Stimulated activated CD4-positive, alpha-beta T cell treated with anti-CD3 and anti-CD28 coated beads, Interleukin-15, amount 100 ng/mL, for 24 hours (primary cell): ENCODE data around the gene ANKFN1.
A peak's percentile ranks its signal among the peaks of the same experiment; 100 is the strongest.

ENCODE experiments used
- DNase-seq: peaks from one replicate; pipeline ENCODE4 v3.0.0-alpha.2; 2020

Gene ANKFN1

GRCh38 chr17:56291226-56291805 is 138.0 kb downstream of the ANKFN1 start:
- no peak for DNase-seq

GRCh38 chr17:56292010-56292409 is 138.7 kb downstream of the ANKFN1 start:
- no peak for DNase-seq

GRCh38 chr17:56292578-56292977 is 139.3 kb downstream of the ANKFN1 start:
- DNase-seq = peak; percentile 4

GRCh38 chr17:56297184-56297583 is 143.9 kb downstream of the ANKFN1 start:
- peak; percentile 43 for DNase-seq

- no peak for DNase-seq
Measured at GRCh38 chr17:56298846-56299245, 145.6 kb downstream of the ANKFN1 start.

- DNase-seq = no peak
Measured at GRCh38 chr17:56300144-56300543, 146.9 kb downstream of the ANKFN1 start.

GRCh38 chr17:56305007-56305406 is 151.7 kb downstream of the ANKFN1 start:
- DNase-seq = no peak

- no peak for DNase-seq
Measured at GRCh38 chr17:56309897-56310296, 156.6 kb downstream of the ANKFN1 start.

- no peak for DNase-seq
Measured at GRCh38 chr17:56310782-56311181, 157.5 kb downstream of the ANKFN1 start.

- DNase-seq = no peak
Measured at GRCh38 chr17:56313201-56313600, 159.9 kb downstream of the ANKFN1 start.

GRCh38 chr17:56314026-56314425 is 160.8 kb downstream of the ANKFN1 start:
- no peak for DNase-seq

- DNase-seq = no peak
Measured at GRCh38 chr17:56314984-56315602, 161.8 kb downstream of the ANKFN1 start.

GRCh38 chr17:56316604-56317003 is 163.3 kb downstream of the ANKFN1 start:
- no peak for DNase-seq

GRCh38 chr17:56317351-56318208 is 164.3 kb downstream of the ANKFN1 start:
- no peak for DNase-seq

GRCh38 chr17:56319531-56319930 is 166.3 kb downstream of the ANKFN1 start:
- DNase-seq = no peak

- no peak for DNase-seq
Measured at GRCh38 chr17:56320443-56320842, 167.2 kb downstream of the ANKFN1 start.

- DNase-seq = no peak
Measured at GRCh38 chr17:56322991-56323390, 169.7 kb downstream of the ANKFN1 start.

GRCh38 chr17:56324676-56325075 is 171.4 kb downstream of the ANKFN1 start:
- no peak for DNase-seq

- no peak for DNase-seq
Measured at GRCh38 chr17:56325313-56326000, 172.2 kb downstream of the ANKFN1 start.

GRCh38 chr17:56326001-56326359 is 172.7 kb downstream of the ANKFN1 start:
- DNase-seq = no peak

GRCh38 chr17:56347639-56348038 is 194.4 kb downstream of the ANKFN1 start:
- DNase-seq = no peak

GRCh38 chr17:56350592-56350991 is 197.3 kb downstream of the ANKFN1 start:
- no peak for DNase-seq

GRCh38 chr17:56351675-56352074 is 198.4 kb downstream of the ANKFN1 start:
- no peak for DNase-seq

- DNase-seq = no peak
Measured at GRCh38 chr17:56358651-56359050, 205.4 kb downstream of the ANKFN1 start.
